HG02884 (cell line): ENCODE results near the gene DKKL1.

Source experiments
- ATAC-seq: cut with Tn5 transposase; IDR thresholded peaks from one replicate; pipeline ENCODE4 v1.9.1; 2021; ENCODE audit warnings: mild to moderate bottlenecking, moderate library complexity; ENCODE audit not compliant: unreplicated experiment

The DKKL1 gene

GRCh38 chr19:49391581-49392399, 28.1 kb downstream of the DKKL1 start:
- no peak for ATAC-seq

- no peak for ATAC-seq
Measured at GRCh38 chr19:49393881-49394280, 30.2 kb downstream of the DKKL1 start.

GRCh38 chr19:49395581-49396407, 32.1 kb downstream of the DKKL1 start:
- ATAC-seq: no peak

- no peak for ATAC-seq
Measured at GRCh38 chr19:49396738-49397505, 33.2 kb downstream of the DKKL1 start.

- ATAC-seq: no peak
Measured at GRCh38 chr19:49398001-49398615, 34.4 kb downstream of the DKKL1 start.

- no peak for ATAC-seq
Measured at GRCh38 chr19:49398931-49399330, 35.3 kb downstream of the DKKL1 start.

GRCh38 chr19:49400029-49400428, 36.4 kb downstream of the DKKL1 start:
- ATAC-seq: no peak

- ATAC-seq: no peak
Measured at GRCh38 chr19:49403404-49404187, 39.9 kb downstream of the DKKL1 start.

- ATAC-seq: no peak
Measured at GRCh38 chr19:49407079-49407478, 43.4 kb downstream of the DKKL1 start.

- no peak for ATAC-seq
Measured at GRCh38 chr19:49407482-49408015, 43.9 kb downstream of the DKKL1 start.

GRCh38 chr19:49408816-49409440, 45.3 kb downstream of the DKKL1 start:
- no peak for ATAC-seq

GRCh38 chr19:49409441-49410029, 45.9 kb downstream of the DKKL1 start:
- no peak for ATAC-seq

GRCh38 chr19:49411681-49412326, 48.1 kb downstream of the DKKL1 start:
- ATAC-seq: no peak

GRCh38 chr19:49413348-49413747, 49.7 kb downstream of the DKKL1 start:
- ATAC-seq: no peak

- ATAC-seq: no peak
Measured at GRCh38 chr19:49414256-49414655, 50.6 kb downstream of the DKKL1 start.

- no peak for ATAC-seq
Measured at GRCh38 chr19:49415102-49415809, 51.6 kb downstream of the DKKL1 start.

- ATAC-seq: no peak
Measured at GRCh38 chr19:49415810-49416200, 52.1 kb downstream of the DKKL1 start.

- no peak for ATAC-seq
Measured at GRCh38 chr19:49417088-49417487, 53.4 kb downstream of the DKKL1 start.
